Psoas muscle (tissue), 8 donors: ENCODE measurements around the gene OTUD1. TPM values are rescaled to one million over a fixed set of nuclear protein-coding genes. Genes with fewer than 3 reads are reported as not detected.

Source experiments
- ATAC-seq, 4 donors: fragments of 200-7000 bp; cut with Tn5 transposase; one replicate each; pipeline ENCODE4 v1.9.1; 2020; ENCODE audit warnings: moderate library complexity in 3 of 4, mild to moderate bottlenecking in 2 of 4
- DNase-seq, 2 donors: peaks; one replicate each; pipeline ENCODE4 v3.0.0-alpha.2; 2020
- H3K27ac ChIP-seq: fragments of 200-600 bp; one replicate; pipeline ENCODE4 v1.8.0; 2022
- H3K27me3 ChIP-seq, 3 donors: fragments of 200-600 bp in 1 of 3; one replicate each; pipeline versions ENCODE4 v1.6.1 to v1.8.0; 2013 to 2022; ENCODE audit warnings: low read length in 2 of 3, mild to moderate bottlenecking in 2 of 3, moderate library complexity in 1 of 3; ENCODE audit not compliant: insufficient read depth in 3 of 3
- H3K36me3 ChIP-seq, 2 donors: fragments of 200-600 bp in 1 of 2; one replicate each; pipeline versions ENCODE4 v1.6.1 to v1.8.0; 2013 to 2022; ENCODE audit warnings: low read depth in 1 of 2, mild to moderate bottlenecking in 1 of 2, moderate library complexity in 1 of 2; ENCODE audit not compliant: insufficient read depth in 1 of 2
- H3K4me1 ChIP-seq: fragments of 200-600 bp; one replicate; pipeline ENCODE4 v1.8.0; 2022
- H3K4me3 ChIP-seq: fragments of 200-600 bp; one replicate; pipeline ENCODE4 v1.8.0; 2022; ENCODE audit warnings: mild to moderate bottlenecking
- H3K9me3 ChIP-seq: fragments of 200-600 bp; one replicate; pipeline ENCODE4 v1.8.0; 2022
- CTCF ChIP-seq: fragments of 200-600 bp; IDR thresholded peaks from one replicate; pipeline ENCODE4 v1.8.0; 2022; ENCODE audit warnings: antibody characterized with exemption
- WGBS, 3 donors: extraction: QIAGEN DNeasy Blood & Tissue Kit; methylation state at CpG; one replicate each; pipeline versions ENCODE4 v1.1.6 to v1.1.7; 2013; 5-methylcytosine and 5-hydroxymethylcytosine counted together
- intact Hi-C, 2 donors: fragments of 100-400 bp; cut with DNase I; formaldehyde crosslinking; loops; one replicate each; pipeline versions ENCODE4 v1.11.0 to v1.14.2; 2022
- polyA plus RNA-seq, 3 donors: library from polyadenylated mRNA; stranded (reverse); fragments of 200-250 nt; gene quantifications; one replicate each; pipeline ENCODE4 v1.2.3, GENCODE V29; 2013
- total RNA-seq, 4 donors: library from RNA; stranded (reverse); fragmentation: NEBNext Ultra II Directional in 2 of 4; extraction: Animal tissue kit (Norgen Biotek cat#: 25700) in 2 of 4; gene quantifications; one replicate each; pipeline versions ENCODE4 v1.2.1 to v1.2.4, GENCODE V29; 2021 to 2023
- donor health status: healthy with polysubstance abuse.
- donor health status: DM: no; HTN: no; CAD: no; lungs with moderate emphysema.
- donor health status: Bipolar disorder and iron deficiency.
- donor health status: healthy.
- donor health status: DM: yes; HTN: yes; CAD: no.
- donor health status: DM: no; HTN: no; CAD: no.
- donor health status: DM: no; HTN: no; CAD: no.
- donor health status: DM: yes; HTN: yes; CAD: no.

The OTUD1 gene
- total and polyA plus RNA-seq, 7 donors: 1.9 to 165 (median 73.1) TPM

- intact Hi-C loops: loop anchor here in 1 of 2 donors (5.0 kb wide), 1 partner anchor 34 kb away; the partner anchor contains the start of gene OTUD1
These were observed 35.2 kb upstream of the OTUD1 start for GRCh38 chr10:23403719-23404118.

GRCh38 chr10:23404461-23404980 is 34.4 kb upstream of the OTUD1 start:
- Histone ChIP-seq H3K27me3 (no peaks in the 10 kb centered on the region), H3K9me3 (no peaks in the 10 kb centered on the region), H3K36me3 (no peaks in the 10 kb centered on the region), H3K27ac (peak overlapping the region; percentile 95), H3K4me3 (no peak overlapping the region), H3K4me1 (peaks cover 43% of the 10 kb centered on the region)
- no peak for ATAC-seq
- no peak for DNase-seq
- TF ChIP-seq CTCF: no peak
- intact Hi-C loops: loop anchor here in 1 of 2 donors (5.0 kb wide), 1 partner anchor 33 kb away; the partner anchor contains the start of gene OTUD1
- 64 to 74% (median 66%) methylated on average over 5 of the region's 5 CpGs for WGBS, 3 donors

More at GRCh38 chr10:23403719-23404118, 35.2 kb upstream of the OTUD1 start:
- WGBS, 3 donors: 53 to 70% (median 63%) methylated on average over 3 of the region's 3 CpGs
- no peaks in the 10 kb centered on the region for H3K36me3 ChIP-seq
- ATAC-seq: no peak
- H3K9me3 ChIP-seq: no peaks in the 10 kb centered on the region
- TF ChIP-seq CTCF: no peak
- H3K27me3 ChIP-seq: no peaks in the 10 kb centered on the region
- peaks cover 44% of the 10 kb centered on the region for H3K4me1 ChIP-seq
- H3K4me3 ChIP-seq: no peak overlapping the region
- peak overlapping the region; percentile 95 for H3K27ac ChIP-seq
- no peak for DNase-seq

- no peak overlapping the region for H3K4me3 ChIP-seq
- no peak for ATAC-seq
- H3K36me3 ChIP-seq: no peaks in the 10 kb centered on the region
- no peak for DNase-seq
- H3K9me3 ChIP-seq: no peaks in the 10 kb centered on the region
- H3K27ac ChIP-seq: peak overlapping the region; percentile 95
- intact Hi-C loops: no loop called here
- H3K4me1 ChIP-seq: peaks cover 40% of the 10 kb centered on the region
- H3K27me3 ChIP-seq: no peaks in the 10 kb centered on the region
- WGBS, 3 donors: 86 to 93% (median 87%) methylated on average over 3 of the region's 3 CpGs
- TF ChIP-seq CTCF: no peak
These were observed 33.3 kb upstream of the OTUD1 start for GRCh38 chr10:23405540-23405939.

GRCh38 chr10:23406409-23406808 is 32.5 kb upstream of the OTUD1 start:
- DNase-seq (no peak), ATAC-seq (no peak)
- H3K4me1 ChIP-seq: peaks cover 33% of the 10 kb centered on the region
- H3K27ac ChIP-seq: peak overlapping the region; percentile 95
- H3K36me3 ChIP-seq: no peaks in the 10 kb centered on the region
- WGBS, 3 donors: 64 to 83% (median 81%) methylated on average over 5 of the region's 5 CpGs
- no peak overlapping the region for H3K4me3 ChIP-seq
- H3K9me3 ChIP-seq: no peaks in the 10 kb centered on the region
- TF ChIP-seq CTCF: no peak
- no peaks in the 10 kb centered on the region for H3K27me3 ChIP-seq
- intact Hi-C loops: no loop called here
